ENCODE data around the gene GRK4. TPM values are rescaled to one million over a fixed set of nuclear protein-coding genes. Genes with fewer than 3 reads are reported as not detected.
"Not testable (repeated sequence)": the region's sequence is repeated elsewhere in the genome, so short reads cannot be mapped to it uniquely, and the experiment has no call there.

Gene GRK4
- total RNA-seq, 1 experiment from 2014 or later: 3.7 TPM

DNA sequence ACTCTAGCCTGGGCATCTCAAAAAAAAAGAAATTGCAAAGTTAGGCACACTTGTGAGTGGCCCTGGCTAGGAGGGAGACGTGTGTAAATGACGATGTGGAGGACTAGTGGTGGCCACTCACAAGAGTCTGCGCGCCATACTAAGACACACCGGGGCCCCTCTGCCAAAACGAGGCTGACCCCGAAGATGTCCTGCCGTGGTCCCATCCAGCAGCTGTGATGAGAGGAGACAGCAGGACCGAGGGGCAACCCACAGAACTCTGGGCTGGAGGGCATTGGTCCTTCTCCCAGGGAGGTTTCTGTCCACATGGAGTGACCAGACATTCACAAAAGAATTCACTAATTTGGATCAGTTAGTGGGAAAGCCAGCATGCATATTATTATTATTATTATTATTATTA, 47.6 kb upstream of the GRK4 start:
- Histone ChIP-seq H3K27me3 (ENCODE audit: low read length) (no peaks in the 10 kb centered on the region), H3K9me2 (replicated peaks; ENCODE audit: low read length) (no peaks in the 10 kb centered on the region), H3F3A (ENCODE audit: low read length, unreplicated experiment) (no peaks in the 10 kb centered on the region), H2AFZ (ENCODE audit: low read length) (no peak overlapping the region), H3K4me2 (ENCODE audit: low read length) (no peak overlapping the region), H3K4me1 (ENCODE audit: insufficient read depth, low read length) (no peaks in the 10 kb centered on the region), H3K27ac (ENCODE audit: low read length) (no peak overlapping the region), H3K9ac (ENCODE audit: low read length) (no peak overlapping the region), H4K20me1 (ENCODE audit: low read length) (no peaks in the 10 kb centered on the region), H3K79me2 (ENCODE audit: low read length) (no peaks in the 10 kb centered on the region), H3K9me3 (ENCODE audit: low read length) (no peaks in the 10 kb centered on the region), H3K4me3 (ENCODE audit: low read length) (no peak overlapping the region), H3K36me3 (ENCODE audit: low read depth, low read length) (0 out of 2 replicates have a peak, but pooled peaks cover 2% of the 10 kb centered on the region)
- ATAC-seq (no peak), DNase-seq (no peak)
- ChIA-PET POLR2A (ENCODE audit: unreplicated experiment) (no interaction called here), CTCF (no interaction called here)
- intact Hi-C loops (cut with micrococcal nuclease): no loop called here
- no peak for TF ChIP-seq EZH2phosphoT487 (IDR thresholded peaks at IDR 0.05; ENCODE audit: borderline replicate concordance, low read length)
- TF ChIP-seq, protein P1, sequence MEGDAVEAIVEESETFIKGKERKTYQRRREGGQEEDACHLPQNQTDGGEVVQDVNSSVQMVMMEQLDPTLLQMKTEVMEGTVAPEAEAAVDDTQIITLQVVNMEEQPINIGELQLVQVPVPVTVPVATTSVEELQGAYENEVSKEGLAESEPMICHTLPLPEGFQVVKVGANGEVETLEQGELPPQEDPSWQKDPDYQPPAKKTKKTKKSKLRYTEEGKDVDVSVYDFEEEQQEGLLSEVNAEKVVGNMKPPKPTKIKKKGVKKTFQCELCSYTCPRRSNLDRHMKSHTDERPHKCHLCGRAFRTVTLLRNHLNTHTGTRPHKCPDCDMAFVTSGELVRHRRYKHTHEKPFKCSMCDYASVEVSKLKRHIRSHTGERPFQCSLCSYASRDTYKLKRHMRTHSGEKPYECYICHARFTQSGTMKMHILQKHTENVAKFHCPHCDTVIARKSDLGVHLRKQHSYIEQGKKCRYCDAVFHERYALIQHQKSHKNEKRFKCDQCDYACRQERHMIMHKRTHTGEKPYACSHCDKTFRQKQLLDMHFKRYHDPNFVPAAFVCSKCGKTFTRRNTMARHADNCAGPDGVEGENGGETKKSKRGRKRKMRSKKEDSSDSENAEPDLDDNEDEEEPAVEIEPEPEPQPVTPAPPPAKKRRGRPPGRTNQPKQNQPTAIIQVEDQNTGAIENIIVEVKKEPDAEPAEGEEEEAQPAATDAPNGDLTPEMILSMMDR (conservative IDR thresholded peaks at IDR 0.05; ENCODE audit: low read depth, low read length): no peak
- no peak for TF ChIP-seq EZH2 (IDR thresholded peaks at IDR 0.05; ENCODE audit: low read length, unreplicated experiment)
- BruUV-seq (replicated peaks): no TSS peak

DNA sequence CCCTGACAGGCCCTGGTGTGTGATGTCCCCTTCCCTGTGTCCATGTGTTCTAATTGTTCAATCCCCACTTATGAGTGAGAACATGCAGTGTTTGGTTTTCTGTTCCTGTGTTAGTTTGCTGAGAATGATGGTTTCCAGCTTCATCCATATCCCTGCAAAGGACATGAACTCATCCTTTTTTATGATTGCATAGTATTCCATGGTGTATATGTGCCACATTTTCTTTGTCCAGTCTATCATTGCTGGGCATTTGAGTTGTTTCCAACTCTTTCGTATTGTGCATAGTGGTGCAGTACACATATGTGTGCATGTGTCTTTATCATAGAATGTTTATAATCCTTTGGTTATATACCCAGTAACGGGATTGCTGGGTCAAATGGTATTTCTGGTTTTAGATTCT, 46.7 kb upstream of the GRK4 start:
- H3K9me3 ChIP-seq (ENCODE audit: low read length); H3K27ac ChIP-seq (ENCODE audit: low read length); H4K20me1 ChIP-seq (ENCODE audit: low read length); H3K4me1 ChIP-seq (ENCODE audit: insufficient read depth, low read length); H3K9me2 ChIP-seq (replicated peaks; ENCODE audit: low read length); H3K4me3 ChIP-seq (ENCODE audit: low read length); H3K9ac ChIP-seq (ENCODE audit: low read length); intact Hi-C loops (cut with micrococcal nuclease); POLR2A ChIA-PET (ENCODE audit: unreplicated experiment); H3K79me2 ChIP-seq (ENCODE audit: low read length); H3K4me2 ChIP-seq (ENCODE audit: low read length); CTCF ChIA-PET; H3K27me3 ChIP-seq (ENCODE audit: low read length); H2AFZ ChIP-seq (ENCODE audit: low read length); H3K36me3 ChIP-seq (ENCODE audit: low read depth, low read length); ATAC-seq; DNase-seq; H3F3A ChIP-seq (ENCODE audit: low read length, unreplicated experiment); BruUV-seq (replicated peaks): not testable (repeated sequence)

DNA sequence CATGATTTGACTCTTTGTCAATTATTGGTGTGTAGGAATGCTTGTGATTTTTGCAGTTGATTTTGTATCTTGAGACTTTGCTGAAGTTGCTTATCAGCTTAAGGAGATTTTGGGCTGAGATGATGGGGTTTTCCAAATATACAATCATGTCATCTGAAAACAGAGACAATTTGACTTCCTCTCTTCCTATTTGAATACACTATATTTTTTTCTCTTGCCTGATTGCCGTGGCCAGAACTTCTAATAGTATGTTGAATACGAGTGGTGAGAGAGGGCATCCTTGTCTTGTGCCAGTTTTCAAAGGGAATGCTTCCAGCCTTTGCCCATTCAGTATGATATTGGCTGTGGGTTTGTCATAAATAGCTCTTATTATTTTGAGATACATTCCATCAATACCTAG, 45.1 kb upstream of the GRK4 start:
- DNase-seq; ATAC-seq; intact Hi-C loops (cut with micrococcal nuclease); CTCF ChIA-PET; H3K9me3 ChIP-seq (ENCODE audit: low read length); H3K4me2 ChIP-seq (ENCODE audit: low read length); H3K79me2 ChIP-seq (ENCODE audit: low read length); H3K27ac ChIP-seq (ENCODE audit: low read length); H3K9ac ChIP-seq (ENCODE audit: low read length); H4K20me1 ChIP-seq (ENCODE audit: low read length); H3F3A ChIP-seq (ENCODE audit: low read length, unreplicated experiment); H2AFZ ChIP-seq (ENCODE audit: low read length); H3K9me2 ChIP-seq (replicated peaks; ENCODE audit: low read length); H3K27me3 ChIP-seq (ENCODE audit: low read length); H3K4me3 ChIP-seq (ENCODE audit: low read length); H3K36me3 ChIP-seq (ENCODE audit: low read depth, low read length); POLR2A ChIA-PET (ENCODE audit: unreplicated experiment); H3K4me1 ChIP-seq (ENCODE audit: insufficient read depth, low read length); BruUV-seq (replicated peaks): not testable (repeated sequence)

DNA sequence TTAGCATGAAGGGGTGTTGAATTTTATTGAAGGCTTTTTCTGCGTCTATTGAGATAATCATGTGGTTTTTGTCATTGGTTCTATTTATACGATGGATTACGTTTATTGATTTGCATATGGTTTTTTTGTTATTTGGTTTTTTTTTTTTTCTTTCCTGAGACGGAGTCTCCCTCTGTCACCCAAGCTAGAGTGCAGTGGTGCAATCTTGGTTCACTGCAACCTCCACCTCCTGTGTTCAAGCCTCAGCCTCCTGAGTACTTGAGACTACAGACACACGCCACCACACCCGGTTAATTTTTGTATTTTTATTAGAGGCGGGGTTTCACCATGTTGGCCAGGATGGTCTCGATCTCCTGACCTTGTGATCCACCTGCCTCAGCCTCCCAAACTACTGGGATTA, 44.7 kb upstream of the GRK4 start:
- CTCF ChIA-PET; H3K9ac ChIP-seq (ENCODE audit: low read length); H3K9me2 ChIP-seq (replicated peaks; ENCODE audit: low read length); H3K4me1 ChIP-seq (ENCODE audit: insufficient read depth, low read length); H3F3A ChIP-seq (ENCODE audit: low read length, unreplicated experiment); H3K36me3 ChIP-seq (ENCODE audit: low read depth, low read length); H3K27ac ChIP-seq (ENCODE audit: low read length); H3K79me2 ChIP-seq (ENCODE audit: low read length); intact Hi-C loops (cut with micrococcal nuclease); BruUV-seq (replicated peaks); POLR2A ChIA-PET (ENCODE audit: unreplicated experiment); DNase-seq; H3K4me3 ChIP-seq (ENCODE audit: low read length); H4K20me1 ChIP-seq (ENCODE audit: low read length); H3K4me2 ChIP-seq (ENCODE audit: low read length); H2AFZ ChIP-seq (ENCODE audit: low read length); H3K27me3 ChIP-seq (ENCODE audit: low read length); H3K9me3 ChIP-seq (ENCODE audit: low read length); ATAC-seq: not testable (repeated sequence)

DNA sequence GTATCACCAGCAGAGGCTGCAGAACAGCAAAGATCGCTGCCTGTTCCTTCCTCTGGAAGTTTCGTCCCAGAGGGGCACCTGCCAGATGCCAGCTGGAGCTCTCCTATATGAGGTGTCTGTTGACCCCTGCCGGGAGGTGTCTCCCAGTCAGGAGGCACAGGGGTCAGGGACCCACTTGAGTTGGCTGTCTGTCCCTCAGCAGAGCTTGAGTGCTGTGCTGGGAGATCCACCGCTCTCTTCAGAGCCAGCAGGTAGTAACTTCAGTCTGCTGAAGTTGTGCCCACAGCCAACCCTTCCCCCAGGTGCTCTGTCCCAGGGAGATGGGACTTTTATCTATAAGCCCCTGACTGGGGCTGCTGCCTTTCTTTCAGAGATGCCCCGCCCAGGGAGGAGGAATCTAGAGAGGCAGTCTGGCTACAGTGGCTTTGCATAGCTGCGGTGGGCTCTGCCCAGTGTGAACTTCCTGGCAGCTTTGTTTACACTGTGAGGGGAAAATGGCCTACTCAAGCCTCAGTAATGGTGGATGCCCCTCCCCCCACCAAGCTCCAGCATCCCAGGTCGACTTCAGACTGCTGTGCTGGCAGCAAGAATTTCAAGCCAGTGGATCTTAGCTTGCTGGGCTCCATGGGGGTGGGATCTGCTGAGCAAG, 40.8 kb upstream of the GRK4 start:
- POLR2A ChIA-PET (ENCODE audit: unreplicated experiment); H3K4me1 ChIP-seq (ENCODE audit: insufficient read depth, low read length); CTCF ChIA-PET; H3K9me2 ChIP-seq (replicated peaks; ENCODE audit: low read length); H3K9ac ChIP-seq (ENCODE audit: low read length); H3K79me2 ChIP-seq (ENCODE audit: low read length); H3K9me3 ChIP-seq (ENCODE audit: low read length); DNase-seq; H3K36me3 ChIP-seq (ENCODE audit: low read depth, low read length); H2AFZ ChIP-seq (ENCODE audit: low read length); H3K4me2 ChIP-seq (ENCODE audit: low read length); H3K27ac ChIP-seq (ENCODE audit: low read length); H3K4me3 ChIP-seq (ENCODE audit: low read length); H4K20me1 ChIP-seq (ENCODE audit: low read length); H3F3A ChIP-seq (ENCODE audit: low read length, unreplicated experiment); intact Hi-C loops (cut with micrococcal nuclease); H3K27me3 ChIP-seq (ENCODE audit: low read length); ATAC-seq; BruUV-seq (replicated peaks): not testable (repeated sequence)

Data from PC-3 (cell line).